Osteocyte (in vitro differentiated cells): ENCODE results near the gene CBARP. TPM values are rescaled to one million over a fixed set of nuclear protein-coding genes. Genes with fewer than 3 reads are reported as not detected.

Source experiments
- DNase-seq: peaks from one replicate; pipeline ENCODE4 v3.0.0; 2021; ENCODE audit warnings: mixed read lengths; ENCODE audit not compliant: unreplicated experiment; ENCODE audit errors: extremely low spot score
- H3K27ac Mint-ChIP-seq: one replicate; pipeline ENCODE4 v1.8.0; 2021; ENCODE audit warnings: mild to moderate bottlenecking, mixed read lengths; ENCODE audit not compliant: unreplicated experiment
- H3K27me3 Mint-ChIP-seq: one replicate; pipeline ENCODE4 v1.8.0; 2021; ENCODE audit warnings: mixed read lengths; ENCODE audit not compliant: unreplicated experiment
- H3K36me3 Mint-ChIP-seq: one replicate; pipeline ENCODE4 v1.8.0; 2021; ENCODE audit warnings: mixed read lengths; ENCODE audit not compliant: unreplicated experiment
- H3K4me1 Mint-ChIP-seq: one replicate; pipeline ENCODE4 v1.8.0; 2021; ENCODE audit warnings: mixed read lengths; ENCODE audit not compliant: unreplicated experiment
- H3K4me3 Mint-ChIP-seq: one replicate; pipeline ENCODE4 v1.8.0; 2021; ENCODE audit warnings: mild to moderate bottlenecking, moderate library complexity, mixed read lengths; ENCODE audit not compliant: unreplicated experiment
- H3K9me3 Mint-ChIP-seq: one replicate; pipeline ENCODE4 v1.8.0; 2021; ENCODE audit warnings: mixed read lengths; ENCODE audit not compliant: unreplicated experiment
- CTCF ChIP-seq: fragments of 200-600 bp; sonication (generic); IDR thresholded peaks from 2 replicates; pipeline ENCODE4 v1.5.0; 2021; ENCODE audit warnings: antibody characterized with exemption, mild to moderate bottlenecking, moderate library complexity
- total RNA-seq: library from RNA; stranded (reverse); gene quantifications from 2 replicates; pipeline ENCODE4 v1.2.1, GENCODE V29; 2021

CBARP gene
- total RNA-seq, 1 donor from 2014 or later: 6.9 TPM

GRCh38 chr19:1269065-1269477 lies 31.3 kb upstream of the CBARP start, which contains the start of gene CIRBP:
CIRBP (plus strand) TSS chr19:1269332; CDS start chr19:1270934, 1,602 bp downstream.
- DNase-seq: peak; percentile 100
- Mint-ChIP-seq H3K27me3 (no peaks in the 10 kb centered on the region), H3K4me1 (peaks cover 78% of the 10 kb centered on the region), H3K9me3 (no peaks in the 10 kb centered on the region), H3K36me3 (peaks cover 29% of the 10 kb centered on the region), H3K27ac (peak within 1 kb of the TSS; percentile 83), H3K4me3 (peak within 1 kb of the TSS; percentile 82)
- TF ChIP-seq CTCF: no peak

DNA sequence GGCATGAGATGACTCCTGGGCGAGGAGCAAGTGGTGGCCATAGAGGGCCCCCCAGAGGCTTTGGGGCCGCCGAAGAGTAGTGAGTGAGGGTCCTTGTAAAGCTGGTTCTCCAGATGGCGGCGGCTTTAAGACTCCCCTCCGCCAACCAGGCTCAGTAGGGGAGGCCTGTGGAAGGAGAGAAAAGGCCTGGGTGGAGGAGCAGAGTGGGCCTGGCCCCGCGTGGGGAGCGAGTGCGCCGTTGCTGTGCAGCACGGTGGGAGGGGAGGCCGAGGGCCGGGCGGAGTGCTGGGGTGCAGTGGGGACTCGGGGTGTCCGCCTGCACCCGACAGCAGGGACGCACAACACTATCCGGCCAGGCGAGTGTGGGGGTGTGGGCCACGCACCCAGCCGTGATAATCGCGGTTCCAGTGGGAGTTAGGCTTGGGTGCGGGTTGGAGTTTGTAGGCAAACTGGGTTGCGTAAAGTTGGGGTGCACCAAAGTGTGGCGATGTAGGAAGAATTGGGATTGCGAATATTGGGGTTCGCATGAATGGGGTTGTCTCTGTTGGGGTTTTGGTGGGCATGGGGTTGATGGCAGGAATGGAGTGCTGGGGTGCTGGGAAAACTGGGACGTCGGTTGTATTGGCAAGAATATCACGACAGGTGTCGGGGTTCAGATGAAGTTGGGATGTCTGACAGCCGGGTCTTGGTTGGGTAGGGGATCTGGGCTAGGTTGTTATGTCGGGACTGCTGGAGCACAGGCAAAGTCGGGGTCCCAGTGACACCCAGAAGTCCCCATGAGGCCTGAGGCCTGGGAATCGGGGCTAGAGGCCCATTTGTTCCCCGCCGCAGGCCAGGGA lies 30.6 kb upstream of the CBARP start:
- Mint-ChIP-seq H3K27ac (peak overlapping the region; percentile 83), H3K4me3 (peak overlapping the region; percentile 66), H3K27me3 (no peaks in the 10 kb centered on the region), H3K9me3 (no peaks in the 10 kb centered on the region), H3K36me3 (peaks cover 23% of the 10 kb centered on the region), H3K4me1 (peaks cover 78% of the 10 kb centered on the region)
- DNase-seq: no peak
- TF ChIP-seq CTCF: no peak

- Mint-ChIP-seq H3K9me3 (no peaks in the 10 kb centered on the region), H3K27ac (no peak overlapping the region), H3K27me3 (no peaks in the 10 kb centered on the region), H3K4me3 (peak overlapping the region; percentile 60), H3K36me3 (peaks cover 18% of the 10 kb centered on the region), H3K4me1 (peaks cover 80% of the 10 kb centered on the region)
- no peak for DNase-seq
- no peak for TF ChIP-seq CTCF
Observed at GRCh38 chr19:1267477-1268225, 29.8 kb upstream of the CBARP start.

GRCh38 chr19:1266916-1267476 lies 29.2 kb upstream of the CBARP start:
- H3K9me3 Mint-ChIP-seq: no peaks in the 10 kb centered on the region
- peak; percentile 95 for DNase-seq
- H3K4me1 Mint-ChIP-seq: peaks cover 81% of the 10 kb centered on the region
- peak; percentile 99 for TF ChIP-seq CTCF
- peaks cover 14% of the 10 kb centered on the region for H3K36me3 Mint-ChIP-seq
- H3K27ac Mint-ChIP-seq: no peak overlapping the region
- H3K27me3 Mint-ChIP-seq: no peaks in the 10 kb centered on the region
- H3K4me3 Mint-ChIP-seq: peak overlapping the region; percentile 60
